Epithelial cell of esophagus (primary cell): ENCODE measurements around the gene STON1.

Source experiments
- DNase-seq: peaks from one replicate; pipeline ENCODE4 v3.0.0; 2010; ENCODE audit warnings: low read depth
- H3K4me3 ChIP-seq: 2 replicates; pipeline ENCODE4 v1.5.1; 2011; ENCODE audit warnings: mild to moderate bottlenecking, low read length, control low read depth
- CTCF ChIP-seq: IDR thresholded peaks from 2 replicates; pipeline ENCODE4 v1.5.1; 2011; ENCODE audit warnings: low read depth, mild to moderate bottlenecking, low read length, control low read depth, inconsistent platforms; ENCODE audit not compliant: insufficient read depth; ENCODE audit errors: missing control alignments

STON1 gene

GRCh38 chr2:48540237-48540935 lies 10.4 kb downstream of the STON1 start:
- H3K4me3 ChIP-seq: no peak overlapping the region
- DNase-seq: no peak
- TF ChIP-seq CTCF: no peak

- no peak for DNase-seq
- no peak for TF ChIP-seq CTCF
- no peak overlapping the region for H3K4me3 ChIP-seq
Measured at GRCh38 chr2:48541666-48542389, 11.9 kb downstream of the STON1 start.

- TF ChIP-seq CTCF: no peak
- DNase-seq: no peak
- no peak overlapping the region for H3K4me3 ChIP-seq
Measured at GRCh38 chr2:48543895-48544294, 13.9 kb downstream of the STON1 start.

- no peak for DNase-seq
- TF ChIP-seq CTCF: no peak
- H3K4me3 ChIP-seq: no peak overlapping the region
Measured at GRCh38 chr2:48545244-48545643, 15.3 kb downstream of the STON1 start.

- no peak for TF ChIP-seq CTCF
- DNase-seq: no peak
- H3K4me3 ChIP-seq: no peak overlapping the region
Measured at GRCh38 chr2:48548840-48549239, 18.9 kb downstream of the STON1 start.

GRCh38 chr2:48549972-48550371 lies 20.0 kb downstream of the STON1 start:
- TF ChIP-seq CTCF: no peak
- no peak for DNase-seq
- H3K4me3 ChIP-seq: no peak overlapping the region
